Right lobe of liver (tissue), 6 donors: ENCODE results near the gene PDE4C. TPM values are rescaled to one million over a fixed set of nuclear protein-coding genes. Genes with fewer than 3 reads are reported as not detected.

Experiments used
- ATAC-seq, 4 donors: fragments of 200-7000 bp; cut with Tn5 transposase; one replicate each; pipeline ENCODE4 v1.9.1; 2020; ENCODE audit warnings: mild to moderate bottlenecking in 4 of 4, moderate library complexity in 4 of 4
- DNase-seq, 3 donors: peaks; one replicate each; pipeline ENCODE4 v3.0.0-alpha.2; 2020
- H3K27ac ChIP-seq, 3 donors: fragments of 200-600 bp; one replicate each; pipeline ENCODE4 v1.8.0; 2022
- H3K27me3 ChIP-seq, 2 donors: fragments of 200-600 bp; one replicate each; pipeline ENCODE4 v1.8.0; 2022
- H3K36me3 ChIP-seq, 4 donors: fragments of 200-600 bp; sonication (generic) in 1 of 4; one replicate each; pipeline versions ENCODE4 v1.5.1 to v1.8.0; 2017 to 2022; ENCODE audit warnings: control low read depth in 1 of 4
- H3K4me1 ChIP-seq, 4 donors: fragments of 200-600 bp; sonication (generic) in 1 of 4; one replicate each; pipeline versions ENCODE4 v1.5.1 to v1.8.0; 2017 to 2022; ENCODE audit warnings: control low read depth in 1 of 4
- H3K4me3 ChIP-seq, 3 donors: fragments of 200-600 bp; one replicate each; pipeline ENCODE4 v1.8.0; 2022
- H3K9me3 ChIP-seq, 4 donors: fragments of 200-600 bp; sonication (generic) in 1 of 4; one replicate each; pipeline versions ENCODE4 v1.5.1 to v1.8.0; 2017 to 2022; ENCODE audit warnings: control low read depth in 1 of 4
- CTCF ChIP-seq, 4 donors: fragments of 200-600 bp in 3 of 4; fragments of 450-650 bp in 1 of 4; IDR thresholded peaks; one replicate each; pipeline versions ENCODE4 v1.5.1 to v1.8.0; 2016 to 2022; ENCODE audit warnings: antibody characterized with exemption in 4 of 4, mild to moderate bottlenecking in 2 of 4
- POLR2A ChIP-seq: fragments of 450-650 bp; IDR thresholded peaks from one replicate; pipeline ENCODE4 v1.6.1; 2017; ENCODE audit warnings: antibody characterized with exemption, mild to moderate bottlenecking
- WGBS: methylation state at CpG from one replicate; pipeline ENCODE4 v1.1.6; 2018; ENCODE audit warnings: low coverage, low lambda C conversion rate; ENCODE audit not compliant: insufficient coverage; ENCODE audit errors: missing lambda C conversion rate; 5-methylcytosine and 5-hydroxymethylcytosine counted together
- intact Hi-C, 2 donors: fragments of 100-400 bp; cut with DNase I; formaldehyde crosslinking; loops; one replicate each; pipeline versions ENCODE4 v1.11.2 to v1.14.1; 2022
- total RNA-seq, 6 experiments: library from RNA; depleted of rRNA in 2 of 6; stranded (reverse); fragments of >200 nt in 2 of 6; fragmentation: NEBNext Ultra II Directional in 3 of 6; extraction: Animal tissue kit (Norgen Biotek cat#: 25700) in 3 of 6; gene quantifications; one replicate each; pipeline versions ENCODE4 v1.1.0 to v1.2.4, GENCODE V29; 2016 to 2023
- donor health status: DM: no; HTN: yes; CAD: no.
- donor health status: DM: no; HTN: no; CAD: no.
- donor health status: DM: no; HTN: no; CAD: no.
- donor health status: DM: no; HTN: yes; CAD: no.
- donor health status: DM: no; HTN: yes; CAD: no.

Gene PDE4C
- total RNA-seq, 6 experiments from 2014 or later = 0.25 to 1.1 (median 0.57) TPM

DNA sequence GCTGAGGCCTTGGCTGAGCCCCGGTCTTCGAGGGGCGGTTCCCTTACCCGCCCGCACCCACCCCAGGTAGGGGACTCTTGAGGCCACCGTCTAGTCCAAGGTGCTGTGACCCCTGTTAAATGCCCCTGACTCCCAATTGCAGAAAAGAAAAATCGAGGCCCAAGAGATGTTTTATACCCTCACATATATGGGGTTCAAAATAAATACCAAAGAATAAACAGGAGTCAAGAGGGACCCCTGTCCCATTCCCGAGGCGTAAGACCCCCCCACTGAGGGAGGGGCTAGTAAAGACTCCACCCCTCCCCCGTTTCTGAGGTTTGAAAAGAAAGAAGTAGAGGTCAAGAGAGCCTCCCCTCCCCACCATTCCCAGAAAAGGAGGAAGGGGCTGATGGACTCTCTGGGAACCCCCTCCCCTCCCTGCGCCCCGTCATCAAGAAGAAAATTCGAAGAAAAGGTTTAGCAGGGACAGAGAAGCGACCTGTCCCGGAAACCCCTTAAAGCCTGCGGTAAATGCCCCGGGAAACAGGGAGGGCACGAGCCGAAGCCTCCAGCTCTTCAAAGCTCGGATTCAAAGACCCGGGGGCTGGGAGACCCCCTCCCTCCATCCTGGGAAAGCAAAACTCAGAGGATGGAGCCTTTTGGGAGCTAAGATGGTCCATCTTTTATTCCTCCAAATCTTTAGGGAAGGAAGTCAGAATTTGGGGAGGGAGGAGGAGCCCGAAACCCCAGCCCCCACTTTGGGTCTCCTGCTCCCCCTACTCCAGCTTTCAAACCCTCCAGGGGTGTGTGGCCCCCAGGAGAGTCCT, 21.6 kb downstream of the PDE4C start:
- DNase-seq (peak in 1 of 3 donors; percentile 58), ATAC-seq (peak; percentile 18 to 32 (median 26))
- Histone ChIP-seq H3K27ac (peak overlapping the region; percentile 94 to 96 (median 94)), H3K36me3 (peaks cover 0 to 7% (median 0%) of the 10 kb centered on the region in 4 donors), H3K4me1 (peaks cover 0 to 8% (median 0%) of the 10 kb centered on the region in 4 donors), H3K4me3 (peak overlapping the region; percentile 55 to 66 (median 60)), H3K9me3 (no peaks in the 10 kb centered on the region), H3K27me3 (no peaks in the 10 kb centered on the region)
- intact Hi-C loops = no loop called here
- TF ChIP-seq POLR2A (no peak), CTCF (IDR thresholded peaks at IDR 0.05) (peak in 1 of 4 donors; percentile 3)
- under 1% methylated on average over 18 of the region's 22 CpGs for WGBS

DNA sequence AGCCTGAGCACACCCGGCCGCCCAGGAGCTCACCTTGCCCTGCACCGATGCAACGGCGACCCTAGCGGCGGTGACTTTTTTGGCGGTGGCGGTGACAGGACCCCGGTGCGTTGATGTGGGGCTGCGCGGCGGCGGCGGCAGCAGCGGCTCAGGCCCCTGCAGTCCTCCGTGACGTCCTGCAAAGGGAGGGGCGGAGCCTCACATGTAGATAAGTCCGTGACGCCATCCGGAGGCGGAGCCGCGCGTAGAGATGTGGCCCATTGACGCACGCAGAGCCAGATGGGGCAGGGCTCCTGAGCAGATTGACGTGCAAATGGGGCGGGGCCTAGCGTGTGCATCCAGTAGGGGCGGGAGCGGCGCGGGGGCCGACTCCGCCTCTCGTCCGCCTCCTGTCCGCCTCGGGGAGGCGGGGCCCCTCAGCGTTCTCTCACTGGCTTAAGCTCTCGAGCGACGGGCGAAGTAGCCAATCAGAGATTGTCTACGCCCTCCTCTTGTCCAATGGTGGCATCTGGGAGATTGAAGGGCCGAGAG, 22.3 kb downstream of the PDE4C start, which contains the start of gene RAB3A:
RAB3A (minus strand) TSS at position 180 of the 531 bp plus-strand sequence. CDS start 1,302 bp downstream, outside the sequence.
- TF ChIP-seq CTCF (IDR thresholded peaks at IDR 0.05) (no peak), POLR2A (peak; percentile 42)
- H3K36me3 ChIP-seq = peaks cover 0 to 7% (median 1%) of the 10 kb centered on the region in 4 donors
- WGBS = under 1% methylated on average over 25 of the region's 50 CpGs
- H3K27me3 ChIP-seq = no peaks in the 10 kb centered on the region
- H3K27ac ChIP-seq = peak within 1 kb of the TSS; percentile 94 to 96 (median 94)
- DNase-seq = peak; percentile 100
- peak; percentile 93 to 96 (median 95) for ATAC-seq
- intact Hi-C loops = no loop called here
- H3K9me3 ChIP-seq = no peaks in the 10 kb centered on the region
- peak within 1 kb of the TSS; percentile 66 to 75 (median 71) for H3K4me3 ChIP-seq
- peaks cover 0 to 8% (median 0%) of the 10 kb centered on the region in 4 donors for H3K4me1 ChIP-seq

DNA sequence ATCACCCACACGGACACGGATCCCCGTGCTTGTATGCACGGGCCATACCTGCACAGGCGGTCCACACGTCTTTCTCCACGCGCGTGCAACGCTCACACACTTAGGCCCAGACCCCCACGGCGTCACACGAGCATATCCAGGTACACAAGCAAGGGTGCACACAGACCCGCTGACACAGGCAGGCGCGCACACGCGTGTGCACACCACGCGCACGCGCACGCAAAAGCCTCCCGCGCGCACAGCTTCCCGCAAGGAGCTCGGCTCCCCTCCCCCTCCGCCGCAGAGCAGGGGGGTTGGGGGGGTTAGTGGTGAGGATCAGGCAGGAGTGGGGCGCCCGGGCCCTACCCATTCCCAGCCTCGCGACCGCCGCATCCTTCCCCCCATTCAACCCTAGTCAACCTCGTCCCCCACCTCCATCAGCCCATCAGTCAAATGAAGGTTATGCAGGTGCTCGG, 22.8 kb downstream of the PDE4C start:
- peak overlapping the region in 2 of 3 donors; percentile 27 to 64 for H3K27ac ChIP-seq
- peak in 2 of 3 donors; percentile 68 to 77 for DNase-seq

More for the DNA sequence above, 22.8 kb downstream of the PDE4C start:
- WGBS = 0% methylated on average over 13 of the region's 38 CpGs
- intact Hi-C loops = no loop called here
- no peaks in the 10 kb centered on the region for H3K27me3 ChIP-seq
- H3K4me1 ChIP-seq = peaks cover 0 to 8% (median 0%) of the 10 kb centered on the region in 4 donors
- no peaks in the 10 kb centered on the region for H3K9me3 ChIP-seq
- ATAC-seq = peak in 3 of 4 donors; percentile 0 to 4 (median 1)
- H3K4me3 ChIP-seq = peak overlapping the region; percentile 58 to 75 (median 71)
- no peak for TF ChIP-seq CTCF (IDR thresholded peaks at IDR 0.05)
- no peak for TF ChIP-seq POLR2A
- H3K36me3 ChIP-seq = peaks cover 0 to 7% (median 1%) of the 10 kb centered on the region in 4 donors
